K562 (cell line): ENCODE data around the gene SLC9A3. TPM values are rescaled to one million over a fixed set of nuclear protein-coding genes. Genes with fewer than 3 reads are reported as not detected.

Experiments used
- ATAC-seq: fragments of 200-7000 bp; cut with Tn5 transposase; 3 replicates; pipeline ENCODE4 v1.9.1; 2020; ENCODE audit warnings: moderate library complexity
- BruUV-seq: library from RNA; stranded (reverse); fragments of 400-500 nt; replicated peaks from 2 replicates; lab custom pipeline; 2021; lab: Mats Ljungman, UMichigan
- CTCF ChIA-PET: fragments of 300-600 bp; formaldehyde crosslinking; extraction: SDS; loops from one replicate; lab custom pipeline; 2021; ENCODE audit warnings: low intra/inter-chr PET ratio; lab: Yijun Ruan, JAX
- POLR2A ChIA-PET: fragments of 300-600, 350-650 bp; sonication (Branson Sonifier 250); formaldehyde crosslinking; extraction: SDS; loops from one replicate; lab custom pipeline; 2021; ENCODE audit warnings: antibody characterized with exemption, inconsistent platforms; lab: Yijun Ruan, JAX
- DNase-seq, 4 experiments: peaks; one replicate each; pipeline versions ENCODE4 v3.0.0 to v3.0.0-alpha.2; 2011 to 2018; ENCODE audit warnings: low spot score in 3 of 4, mixed read lengths in 3 of 4; ENCODE audit errors: extremely low read depth in 1 of 4
- FAIRE-seq: peaks from 2 replicates; lab custom pipeline; 2011; peaks lifted over from hg19 to GRCh38; lab: Jason Lieb, UNC
- H2AFZ ChIP-seq: 2 replicates; pipeline ENCODE4 v1.6.0; 2011; ENCODE audit warnings: low read depth, low read length, control low read depth, inconsistent platforms
- H3K27ac ChIP-seq: fragments of 200-600 bp; 3 replicates; pipeline ENCODE4 v1.8.0; 2011; ENCODE audit warnings: low read depth, mild to moderate bottlenecking, control low read depth, inconsistent platforms, low read length, moderate library complexity, mixed read lengths; ENCODE audit errors: extremely low read depth
- H3K27me3 ChIP-seq, 2 experiments: fragments of 300-600 bp in 1 of 2; 2 replicates in 1 of 2; 3 replicates in 1 of 2; pipeline versions ENCODE4 v1.6.0 to v1.8.0; 2011; ENCODE audit warnings: inconsistent platforms in 2 of 2, low read length in 2 of 2, mild to moderate bottlenecking in 1 of 2, mixed read lengths in 1 of 2, moderate library complexity in 1 of 2; ENCODE audit not compliant: control insufficient read depth in 2 of 2, insufficient read depth in 2 of 2
- H3K36me3 ChIP-seq: fragments of 300-600 bp; 3 replicates; pipeline ENCODE4 v1.8.0; 2011; ENCODE audit warnings: mild to moderate bottlenecking, low read length, inconsistent platforms; ENCODE audit not compliant: control insufficient read depth, insufficient read depth
- H3K4me1 ChIP-seq, 2 experiments: fragments of 200-600 bp in 1 of 2; replicated peaks in 1 of 2; 2 replicates in 1 of 2; 3 replicates in 1 of 2; pipeline versions ENCODE4 v1.5.1 to v1.8.0; 2011; ENCODE audit warnings: inconsistent platforms in 2 of 2, low read length in 2 of 2, mild to moderate bottlenecking in 1 of 2, mixed read lengths in 1 of 2, moderate library complexity in 1 of 2; ENCODE audit not compliant: control insufficient read depth in 2 of 2, insufficient read depth in 2 of 2
- H3K4me2 ChIP-seq: 2 replicates; pipeline ENCODE4 v1.6.1; 2011; ENCODE audit warnings: low read length, control low read depth, inconsistent platforms, mixed read lengths; ENCODE audit not compliant: insufficient read depth
- H3K4me3 ChIP-seq: fragments of 200-600 bp; sonication (generic), shearing (Covaris generic); 2 replicates; pipeline ENCODE4 v1.5.1; 2016; ENCODE audit warnings: control low read depth, inconsistent platforms
- H3K79me2 ChIP-seq: fragments of 200-600 bp; 3 replicates; pipeline ENCODE4 v1.8.0; 2011; ENCODE audit warnings: low read length, inconsistent platforms; ENCODE audit not compliant: control insufficient read depth, insufficient read depth
- H3K9ac ChIP-seq, 2 experiments: 2 replicates each; pipeline versions ENCODE4 v1.6.0 to v1.6.1; 2011; ENCODE audit warnings: low read depth in 2 of 2, low read length in 2 of 2, control low read depth in 1 of 2, inconsistent platforms in 1 of 2, mild to moderate bottlenecking in 1 of 2, mixed read lengths in 1 of 2; ENCODE audit not compliant: insufficient read depth in 1 of 2
- H3K9me1 ChIP-seq: one replicate; pipeline ENCODE4 v1.6.0; 2011; ENCODE audit warnings: inconsistent platforms, mild to moderate bottlenecking, low read length, moderate library complexity; ENCODE audit not compliant: control insufficient read depth, insufficient read depth
- H3K9me3 ChIP-seq: replicated peaks from 2 replicates; pipeline ENCODE4 v1.5.1; 2011; ENCODE audit warnings: low read depth, low read length, inconsistent platforms; ENCODE audit not compliant: control insufficient read depth, insufficient read depth
- H4K20me1 ChIP-seq: replicated peaks from 2 replicates; pipeline ENCODE4 v1.6.1; 2011; ENCODE audit warnings: low read length, inconsistent platforms, mixed read lengths; ENCODE audit not compliant: control insufficient read depth, insufficient read depth
- BCL6 ChIP-seq: fragments of 250-450 bp; sonication (Bioruptor Pico); IDR thresholded peaks from 2 replicates; pipeline ENCODE4 v1.4.0; 2020
- CBX2 ChIP-seq: fragments of 200-600 bp; sonication (generic); IDR thresholded peaks from one replicate; pipeline ENCODE4 v1.6.1; 2012; ENCODE audit warnings: mild to moderate bottlenecking, low read length, inconsistent platforms; ENCODE audit not compliant: insufficient read depth, poor library complexity, severe bottlenecking
- POLR3A ChIP-seq: IDR thresholded peaks from 2 replicates; pipeline ENCODE4 v1.6.1; 2011; ENCODE audit warnings: borderline replicate concordance, mild to moderate bottlenecking, moderate library complexity; ENCODE audit not compliant: insufficient read length, insufficient read depth; ENCODE audit errors: extremely low read depth
- SMAD2 ChIP-seq: fragments of 150-350 bp; IDR thresholded peaks from 2 replicates; pipeline ENCODE4 v1.6.1; 2014; ENCODE audit warnings: low read depth, mild to moderate bottlenecking, low read length
- SRSF7 ChIP-seq: fragments of 200-400 bp; formaldehyde crosslinking; optimal IDR thresholded peaks from 2 replicates; pipeline ENCODE3; 2017; ENCODE audit warnings: mild to moderate bottlenecking, low read depth, low read length
- TARDBP ChIP-seq: fragments of 450-650 bp; IDR thresholded peaks from 2 replicates; pipeline ENCODE4 v1.6.1; 2016
- ZNF146 ChIP-seq: IDR thresholded peaks from one replicate; pipeline ENCODE4 v1.6.1; 2018; ENCODE audit warnings: missing compliant biosample characterization; ENCODE audit not compliant: unreplicated experiment
- WGBS: fragments of 100-300 bp; shearing (Covaris generic); methylation state at CpG from one replicate; pipeline ENCODE4 v1.1.6; 2016; ENCODE audit warnings: low coverage, mixed read lengths; ENCODE audit not compliant: insufficient coverage; ENCODE audit errors: missing lambda C conversion rate; 5-methylcytosine and 5-hydroxymethylcytosine counted together
- in situ Hi-C: fragments of 300-500 bp; cut with MboI; formaldehyde crosslinking; loops from 4 replicates; pipeline ENCODE4 v1.15.0; 2018; ENCODE audit warnings: inconsistent platforms, mixed read lengths
- intact Hi-C: fragments of 100-400 bp; cut with micrococcal nuclease; formaldehyde crosslinking; loops from 2 replicates; pipeline ENCODE4 v1.14.2; 2022
- polyA plus RNA-seq, 8 experiments: library from polyadenylated mRNA; depleted of rRNA in 4 of 8; stranded (reverse) in 5 of 8; unstranded in 3 of 8; fragments of >200 nt; fragmentation: Nextera tagmentation in 2 of 8; fragmentation: Illumina TruSeq in 1 of 8; extraction: Ambion mirVana in 2 of 8; extraction: Trizol in 1 of 8; gene quantifications; 2 replicates each; pipeline versions ENCODE4 v1.2.1 to v1.2.3, GENCODE V29; 2011 to 2014; ENCODE audit warnings: inconsistent platforms in 1 of 8, missing spikeins in 1 of 8
- total RNA-seq, 7 experiments: library from RNA; depleted of rRNA in 6 of 7; stranded (reverse); fragments of >200 nt in 6 of 7; fragmentation: Illumina TruSeq in 2 of 7; extraction: Trizol in 2 of 7; gene quantifications; 2 replicates each; pipeline versions ENCODE4 v1.2.1 to v1.2.3, GENCODE V29; 2011 to 2021; ENCODE audit warnings: low replicate concordance in 1 of 7
- TF ChIP-seq, protein P1 (sequence below), 2 experiments: fragments of 450-650 bp in 1 of 2; sonication (generic) in 1 of 2; formaldehyde crosslinking; conservative IDR thresholded peaks; 2 replicates each; pipeline versions ENCODE4 v1.4.0 to v1.8.1; 2020 to 2022; ENCODE audit warnings: mild to moderate bottlenecking in 1 of 2, missing genetic modification reagents in 1 of 2
- TF ChIP-seq, protein P2 (sequence below): fragments of 450-650 bp; IDR thresholded peaks from one replicate; pipeline ENCODE4 v1.6.1; 2018; ENCODE audit warnings: mild to moderate bottlenecking, moderate library complexity; ENCODE audit not compliant: partially characterized antibody

The SLC9A3 gene
- total and polyA plus RNA-seq, 9 of the 15 experiments (the other 6 are each of a cell fraction or from before 2014, with no cell fraction given): 1.5 to 5.8 (median 3.7) TPM; not detected in 2

DNA sequence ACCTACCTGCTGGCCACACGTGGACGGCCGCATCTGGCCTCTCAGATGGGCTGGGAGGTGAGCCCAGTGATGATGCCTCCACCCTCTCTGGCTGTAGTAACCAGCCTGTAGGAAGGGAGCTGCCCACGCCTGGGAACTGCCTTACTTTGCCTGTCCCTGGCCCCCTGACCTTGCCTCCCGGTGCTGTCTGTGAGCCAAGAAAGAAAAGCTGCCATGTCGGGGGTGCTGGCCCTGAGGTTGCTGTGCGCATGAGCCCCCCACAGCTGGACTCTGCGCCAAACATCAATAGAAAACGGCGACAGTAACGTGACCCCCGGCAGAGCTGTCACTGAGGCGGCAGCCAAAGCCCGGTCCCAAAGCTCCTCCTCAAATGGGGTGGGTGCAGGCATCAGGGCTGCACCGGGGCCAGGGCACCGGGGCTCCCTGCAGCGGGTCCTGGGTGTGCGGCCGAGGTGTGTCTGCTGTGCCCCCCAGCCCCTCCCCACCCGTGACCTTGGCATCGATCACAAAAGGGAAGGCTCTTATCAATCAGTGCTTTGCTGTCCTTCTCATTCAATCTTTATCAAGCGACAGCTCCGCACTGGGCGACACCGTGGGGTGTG lies 15.3 kb upstream of the SLC9A3 start:
- no peaks in the 10 kb centered on the region for H3K9me1 ChIP-seq
- ATAC-seq (no peak), DNase-seq (no peak), FAIRE-seq (no peak)
- ChIA-PET CTCF (no interaction called here), POLR2A (interaction anchor here (0.5 to 2.7 kb wide), 3 partner anchors 10 to 323 kb away, joined by 3 to 14 read pairs (median 3); no protein-coding TSS in a partner anchor)
- no peaks in the 10 kb centered on the region for H3K9me3 ChIP-seq
- no TSS peak for BruUV-seq
- no peaks in the 10 kb centered on the region for H3K79me2 ChIP-seq
- H4K20me1 ChIP-seq: peaks cover 31% of the 10 kb centered on the region
- no peak overlapping the region for H2AFZ ChIP-seq
- no peak overlapping the region for H3K4me2 ChIP-seq
- no peak overlapping the region; a peak in 1 of 4 replicates for H3K9ac ChIP-seq
- no peak for TF ChIP-seq BCL6 (CRISPR knock-in tag)
- no peak for TF ChIP-seq SMAD2
- TF ChIP-seq, protein P1, sequence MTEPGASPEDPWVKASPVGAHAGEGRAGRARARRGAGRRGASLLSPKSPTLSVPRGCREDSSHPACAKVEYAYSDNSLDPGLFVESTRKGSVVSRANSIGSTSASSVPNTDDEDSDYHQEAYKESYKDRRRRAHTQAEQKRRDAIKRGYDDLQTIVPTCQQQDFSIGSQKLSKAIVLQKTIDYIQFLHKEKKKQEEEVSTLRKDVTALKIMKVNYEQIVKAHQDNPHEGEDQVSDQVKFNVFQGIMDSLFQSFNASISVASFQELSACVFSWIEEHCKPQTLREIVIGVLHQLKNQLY (CRISPR knock-in tag; conservative IDR thresholded peaks at IDR 0.05): no peak
- TF ChIP-seq SRSF7: no peak
- TF ChIP-seq CBX2: no peak
- TF ChIP-seq, protein P2, sequence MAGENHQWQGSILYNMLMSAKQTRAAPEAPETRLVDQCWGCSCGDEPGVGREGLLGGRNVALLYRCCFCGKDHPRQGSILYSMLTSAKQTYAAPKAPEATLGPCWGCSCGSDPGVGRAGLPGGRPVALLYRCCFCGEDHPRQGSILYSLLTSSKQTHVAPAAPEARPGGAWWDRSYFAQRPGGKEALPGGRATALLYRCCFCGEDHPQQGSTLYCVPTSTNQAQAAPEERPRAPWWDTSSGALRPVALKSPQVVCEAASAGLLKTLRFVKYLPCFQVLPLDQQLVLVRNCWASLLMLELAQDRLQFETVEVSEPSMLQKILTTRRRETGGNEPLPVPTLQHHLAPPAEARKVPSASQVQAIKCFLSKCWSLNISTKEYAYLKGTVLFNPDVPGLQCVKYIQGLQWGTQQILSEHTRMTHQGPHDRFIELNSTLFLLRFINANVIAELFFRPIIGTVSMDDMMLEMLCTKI: no peak
- no peak for TF ChIP-seq POLR3A
- TF ChIP-seq TARDBP: no peak
- TF ChIP-seq ZNF146 (CRISPR knock-in tag): no peak
- no peak overlapping the region for H3K27ac ChIP-seq
- in situ Hi-C loops: no loop called here
- 1% methylated on average over 25 of the region's 25 CpGs for WGBS
- H3K4me3 ChIP-seq: no peak overlapping the region
- H3K4me1 ChIP-seq: peaks cover 0 to 70% of the 10 kb centered on the region in 2 experiments; a peak in 2 of 5 replicates
- intact Hi-C loops: no loop called here
- H3K27me3 ChIP-seq: peaks cover 46 to 73% of the 10 kb centered on the region in 2 experiments; a peak in 4 of 5 replicates
- no peaks in the 10 kb centered on the region for H3K36me3 ChIP-seq
